GM18508 (cell line): Measurements from ENCODE around the gene FBXO9.

Experiments
- ATAC-seq: cut with Tn5 transposase; IDR thresholded peaks from one replicate; pipeline ENCODE4 v1.9.1; 2021; ENCODE audit warnings: moderate number of reproducible peaks; ENCODE audit not compliant: insufficient read depth, unreplicated experiment

Gene FBXO9

GRCh38 chr6:53130569-53131290 lies 65.5 kb downstream of the FBXO9 start:
- no peak for ATAC-seq

- no peak for ATAC-seq
Observed at GRCh38 chr6:53133961-53134360, 68.8 kb downstream of the FBXO9 start.

GRCh38 chr6:53134601-53135235 lies 69.5 kb downstream of the FBXO9 start:
- no peak for ATAC-seq

- ATAC-seq: no peak
Observed at GRCh38 chr6:53136000-53136609, 70.9 kb downstream of the FBXO9 start.

GRCh38 chr6:53139841-53140413 lies 74.7 kb downstream of the FBXO9 start:
- no peak for ATAC-seq

GRCh38 chr6:53142810-53143209 lies 77.6 kb downstream of the FBXO9 start:
- ATAC-seq: no peak

- no peak for ATAC-seq
Observed at GRCh38 chr6:53143710-53144109, 78.5 kb downstream of the FBXO9 start.

GRCh38 chr6:53144802-53145201 lies 79.6 kb downstream of the FBXO9 start:
- no peak for ATAC-seq

- ATAC-seq: no peak
Observed at GRCh38 chr6:53148684-53149083, 83.5 kb downstream of the FBXO9 start, which contains the start of gene GCM1. TSS of gene GCM1 (minus strand) at chr6:53148841. CDS start at chr6:53145632, 3,209 bp downstream.
